Prostate gland (tissue), 2 donors: ENCODE results near the gene ACOX1.

Experiments used
- POLR2A ChIP-seq: fragments of 450-650 bp; IDR thresholded peaks from one replicate; pipeline ENCODE4 v1.6.1; 2016; ENCODE audit warnings: antibody characterized with exemption, mild to moderate bottlenecking
- POLR2AphosphoS5 ChIP-seq: sonication (generic); formaldehyde crosslinking; IDR thresholded peaks from one replicate; pipeline ENCODE4 v1.6.1; 2017; ENCODE audit warnings: antibody characterized with exemption
- TF ChIP-seq, protein P1 (sequence below), 4 experiments: fragments of 200-600 bp in 2 of 4; fragments of 450-650 bp in 2 of 4; sonication (generic) in 2 of 4; IDR thresholded peaks; 1 replicate in 3 of 4; 2 replicates in 1 of 4; pipeline ENCODE4 v1.5.1; 2016 to 2019; ENCODE audit warnings: antibody characterized with exemption in 4 of 4, mild to moderate bottlenecking in 2 of 4, moderate library complexity in 2 of 4

DNA sequence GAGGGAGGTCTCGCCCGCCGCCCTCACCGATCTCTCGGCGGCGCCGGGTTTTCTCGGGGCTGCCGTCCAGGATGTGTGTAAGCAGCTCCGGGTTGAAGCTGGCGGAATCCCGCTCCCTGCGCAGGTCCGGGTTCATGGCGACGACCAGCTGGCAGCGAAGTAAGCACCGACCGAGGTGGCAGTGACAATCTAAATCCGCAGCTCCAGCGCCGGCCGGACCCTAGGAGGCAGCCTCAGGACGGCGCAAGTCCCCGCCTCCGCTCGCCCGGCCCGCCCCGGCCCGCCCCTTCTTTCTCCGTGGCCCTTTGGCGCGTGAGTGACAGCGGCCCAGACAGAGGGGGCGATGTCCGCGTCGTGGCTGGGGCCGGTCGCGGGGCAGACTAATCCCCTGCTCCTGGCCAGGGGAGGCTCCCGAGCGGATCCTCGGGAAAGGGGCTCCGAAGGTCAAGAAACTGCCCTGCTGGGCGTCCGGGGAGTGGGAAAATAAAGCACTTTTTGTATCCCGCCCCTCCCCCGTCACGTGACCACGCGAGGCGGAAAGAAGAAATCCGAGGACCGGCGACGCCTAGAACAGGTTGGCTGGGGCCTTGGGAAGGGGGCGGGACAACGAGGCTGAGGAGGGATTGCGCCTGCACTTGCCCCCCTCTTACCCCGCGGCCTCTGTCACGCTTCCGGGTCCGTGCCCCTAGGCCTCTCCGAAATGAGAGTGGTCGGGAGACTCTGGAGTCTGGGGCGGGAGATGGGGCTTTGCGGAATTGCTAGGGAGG is at the start of gene ACOX1, which contains the start of gene TEN1:
- TF ChIP-seq, protein P1, sequence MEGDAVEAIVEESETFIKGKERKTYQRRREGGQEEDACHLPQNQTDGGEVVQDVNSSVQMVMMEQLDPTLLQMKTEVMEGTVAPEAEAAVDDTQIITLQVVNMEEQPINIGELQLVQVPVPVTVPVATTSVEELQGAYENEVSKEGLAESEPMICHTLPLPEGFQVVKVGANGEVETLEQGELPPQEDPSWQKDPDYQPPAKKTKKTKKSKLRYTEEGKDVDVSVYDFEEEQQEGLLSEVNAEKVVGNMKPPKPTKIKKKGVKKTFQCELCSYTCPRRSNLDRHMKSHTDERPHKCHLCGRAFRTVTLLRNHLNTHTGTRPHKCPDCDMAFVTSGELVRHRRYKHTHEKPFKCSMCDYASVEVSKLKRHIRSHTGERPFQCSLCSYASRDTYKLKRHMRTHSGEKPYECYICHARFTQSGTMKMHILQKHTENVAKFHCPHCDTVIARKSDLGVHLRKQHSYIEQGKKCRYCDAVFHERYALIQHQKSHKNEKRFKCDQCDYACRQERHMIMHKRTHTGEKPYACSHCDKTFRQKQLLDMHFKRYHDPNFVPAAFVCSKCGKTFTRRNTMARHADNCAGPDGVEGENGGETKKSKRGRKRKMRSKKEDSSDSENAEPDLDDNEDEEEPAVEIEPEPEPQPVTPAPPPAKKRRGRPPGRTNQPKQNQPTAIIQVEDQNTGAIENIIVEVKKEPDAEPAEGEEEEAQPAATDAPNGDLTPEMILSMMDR (IDR thresholded peaks at IDR 0.05): peak; percentile 40 to 71 (median 50)
- peak; percentile 89 for TF ChIP-seq POLR2AphosphoS5
- TF ChIP-seq POLR2A: peak; percentile 92
